ENCODE results near the gene NQO2.

GRCh38 chr6:2988426-2989331 is 11.0 kb upstream of the NQO2 start:
- TF ChIP-seq, protein P1, sequence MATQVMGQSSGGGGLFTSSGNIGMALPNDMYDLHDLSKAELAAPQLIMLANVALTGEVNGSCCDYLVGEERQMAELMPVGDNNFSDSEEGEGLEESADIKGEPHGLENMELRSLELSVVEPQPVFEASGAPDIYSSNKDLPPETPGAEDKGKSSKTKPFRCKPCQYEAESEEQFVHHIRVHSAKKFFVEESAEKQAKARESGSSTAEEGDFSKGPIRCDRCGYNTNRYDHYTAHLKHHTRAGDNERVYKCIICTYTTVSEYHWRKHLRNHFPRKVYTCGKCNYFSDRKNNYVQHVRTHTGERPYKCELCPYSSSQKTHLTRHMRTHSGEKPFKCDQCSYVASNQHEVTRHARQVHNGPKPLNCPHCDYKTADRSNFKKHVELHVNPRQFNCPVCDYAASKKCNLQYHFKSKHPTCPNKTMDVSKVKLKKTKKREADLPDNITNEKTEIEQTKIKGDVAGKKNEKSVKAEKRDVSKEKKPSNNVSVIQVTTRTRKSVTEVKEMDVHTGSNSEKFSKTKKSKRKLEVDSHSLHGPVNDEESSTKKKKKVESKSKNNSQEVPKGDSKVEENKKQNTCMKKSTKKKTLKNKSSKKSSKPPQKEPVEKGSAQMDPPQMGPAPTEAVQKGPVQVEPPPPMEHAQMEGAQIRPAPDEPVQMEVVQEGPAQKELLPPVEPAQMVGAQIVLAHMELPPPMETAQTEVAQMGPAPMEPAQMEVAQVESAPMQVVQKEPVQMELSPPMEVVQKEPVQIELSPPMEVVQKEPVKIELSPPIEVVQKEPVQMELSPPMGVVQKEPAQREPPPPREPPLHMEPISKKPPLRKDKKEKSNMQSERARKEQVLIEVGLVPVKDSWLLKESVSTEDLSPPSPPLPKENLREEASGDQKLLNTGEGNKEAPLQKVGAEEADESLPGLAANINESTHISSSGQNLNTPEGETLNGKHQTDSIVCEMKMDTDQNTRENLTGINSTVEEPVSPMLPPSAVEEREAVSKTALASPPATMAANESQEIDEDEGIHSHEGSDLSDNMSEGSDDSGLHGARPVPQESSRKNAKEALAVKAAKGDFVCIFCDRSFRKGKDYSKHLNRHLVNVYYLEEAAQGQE (IDR thresholded peaks at IDR 0.05; ENCODE audit: insufficient read depth in 1 of 2, low read depth in 2 of 2, low read length in 2 of 2): 0 out of 4 replicates have a peak, but pooled peaks of 1 of the 2 experiments have one; percentile 47
- TF ChIP-seq SIN3A (IDR thresholded peaks at IDR 0.05; ENCODE audit: borderline replicate concordance, insufficient read depth, low read length): peak; percentile 14; the same call in 1 of the 2 replicates
- peak; percentile 90 for TF ChIP-seq POLR2AphosphoS5 (IDR thresholded peaks at IDR 0.05; ENCODE audit: low read depth, low read length)

Data from PFSK-1 (cell line).